ENCODE results near the gene NR3C2.

DNA sequence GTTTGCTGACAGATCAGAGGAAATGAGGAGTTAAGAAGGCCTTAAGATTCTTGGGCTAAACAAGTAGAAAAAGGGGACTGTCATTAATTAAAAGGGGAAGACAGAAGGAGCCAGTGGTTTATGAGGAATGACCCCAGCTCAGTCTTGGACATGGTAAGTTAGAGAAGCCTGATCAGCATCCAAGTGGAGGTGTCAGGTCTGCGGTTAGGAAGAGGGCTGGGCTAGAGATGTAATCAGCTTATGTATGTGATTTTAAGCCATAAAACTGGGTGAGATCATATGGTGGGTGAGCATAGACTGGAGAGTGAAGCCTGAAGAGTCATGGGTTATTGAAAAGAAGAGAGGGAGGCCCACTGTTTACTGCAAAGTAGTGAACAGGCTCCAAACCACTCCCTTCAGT, 246.1 kb downstream of the NR3C2 start:
- TF ChIP-seq, protein P1, sequence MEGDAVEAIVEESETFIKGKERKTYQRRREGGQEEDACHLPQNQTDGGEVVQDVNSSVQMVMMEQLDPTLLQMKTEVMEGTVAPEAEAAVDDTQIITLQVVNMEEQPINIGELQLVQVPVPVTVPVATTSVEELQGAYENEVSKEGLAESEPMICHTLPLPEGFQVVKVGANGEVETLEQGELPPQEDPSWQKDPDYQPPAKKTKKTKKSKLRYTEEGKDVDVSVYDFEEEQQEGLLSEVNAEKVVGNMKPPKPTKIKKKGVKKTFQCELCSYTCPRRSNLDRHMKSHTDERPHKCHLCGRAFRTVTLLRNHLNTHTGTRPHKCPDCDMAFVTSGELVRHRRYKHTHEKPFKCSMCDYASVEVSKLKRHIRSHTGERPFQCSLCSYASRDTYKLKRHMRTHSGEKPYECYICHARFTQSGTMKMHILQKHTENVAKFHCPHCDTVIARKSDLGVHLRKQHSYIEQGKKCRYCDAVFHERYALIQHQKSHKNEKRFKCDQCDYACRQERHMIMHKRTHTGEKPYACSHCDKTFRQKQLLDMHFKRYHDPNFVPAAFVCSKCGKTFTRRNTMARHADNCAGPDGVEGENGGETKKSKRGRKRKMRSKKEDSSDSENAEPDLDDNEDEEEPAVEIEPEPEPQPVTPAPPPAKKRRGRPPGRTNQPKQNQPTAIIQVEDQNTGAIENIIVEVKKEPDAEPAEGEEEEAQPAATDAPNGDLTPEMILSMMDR (IDR thresholded peaks at IDR 0.05), result no peak
- no peak for TF ChIP-seq POLR2A (IDR thresholded peaks at IDR 0.05)

Measured in stomach (tissue), 4 donors.